SK-N-SH (cell line): ENCODE measurements around the gene KIF5C. TPM values are rescaled to one million over a fixed set of nuclear protein-coding genes. Genes with fewer than 3 reads are reported as not detected.

Source experiments
- CTCF ChIA-PET: fragments of 300-600, 350-600 bp; formaldehyde crosslinking; extraction: SDS; loops from one replicate; lab custom pipeline; 2021; lab: Yijun Ruan, JAX
- POLR2A ChIA-PET: fragments of 350-600 bp; sonication (Branson Sonifier 250); formaldehyde crosslinking; extraction: SDS; loops from one replicate; lab custom pipeline; 2020; ENCODE audit warnings: antibody characterized with exemption, inconsistent platforms; lab: Yijun Ruan, JAX
- DNase-seq: peaks from one replicate; pipeline ENCODE4 v3.0.0; 2012
- H2AFZ ChIP-seq: fragments of 200-600 bp; sonication (generic); 2 replicates; pipeline ENCODE4 v1.8.1; 2016; ENCODE audit warnings: antibody characterized with exemption, mild to moderate bottlenecking, low read depth
- H3F3A ChIP-seq: fragments of 200-600 bp; sonication (generic); replicated peaks from 2 replicates; pipeline ENCODE3; 2016; ENCODE audit warnings: antibody characterized with exemption, mild to moderate bottlenecking; ENCODE audit not compliant: insufficient read depth
- H3K27ac ChIP-seq, 2 experiments: fragments of 200-500 bp in 1 of 2; fragments of 200-600 bp in 1 of 2; sonication (Bioruptor generic) in 1 of 2; sonication (generic), shearing (Covaris generic) in 1 of 2; 2 replicates each; pipeline versions ENCODE4 v1.5.1 to v1.6.1; 2014 to 2016; ENCODE audit warnings: low read depth in 2 of 2, inconsistent platforms in 1 of 2, low read length in 1 of 2, mild to moderate bottlenecking in 1 of 2, mixed read lengths in 1 of 2
- H3K27me3 ChIP-seq: fragments of 200-600 bp; sonication (generic), shearing (Covaris generic); 2 replicates; pipeline ENCODE4 v1.6.1; 2016; ENCODE audit warnings: mixed run types; ENCODE audit not compliant: insufficient read depth
- H3K36me3 ChIP-seq, 2 experiments: fragments of 200-500 bp in 1 of 2; fragments of 200-600 bp in 1 of 2; sonication (Bioruptor generic) in 1 of 2; sonication (generic) in 1 of 2; replicated peaks in 1 of 2; 2 replicates each; pipeline versions ENCODE3 to v1.5.1; 2014 to 2016; ENCODE audit warnings: low read length in 1 of 2, mild to moderate bottlenecking in 1 of 2; ENCODE audit not compliant: insufficient read depth in 2 of 2, control insufficient read depth in 1 of 2
- H3K4me1 ChIP-seq, 2 experiments: fragments of 200-500 bp in 1 of 2; fragments of 200-600 bp in 1 of 2; sonication (Bioruptor generic) in 1 of 2; sonication (generic), shearing (Covaris generic) in 1 of 2; 2 replicates each; pipeline versions ENCODE4 v1.5.1 to v1.6.1; 2014 to 2016; ENCODE audit warnings: low read depth in 1 of 2, low read length in 1 of 2, mixed run types in 1 of 2; ENCODE audit not compliant: insufficient read depth in 2 of 2, control insufficient read depth in 1 of 2
- H3K4me2 ChIP-seq: fragments of 200-600 bp; sonication (generic), shearing (Covaris generic); 2 replicates; pipeline ENCODE4 v1.6.1; 2017; ENCODE audit warnings: mixed run types
- H3K4me3 ChIP-seq, 2 experiments: fragments of 200-500 bp in 1 of 2; fragments of 200-600 bp in 1 of 2; sonication (Bioruptor generic) in 1 of 2; sonication (generic), shearing (Covaris generic) in 1 of 2; 2 replicates each; pipeline versions ENCODE4 v1.5.1 to v1.8.1; 2014 to 2016; ENCODE audit warnings: low read depth in 2 of 2, inconsistent platforms in 1 of 2, low read length in 1 of 2, mild to moderate bottlenecking in 1 of 2, mixed read lengths in 1 of 2, moderate library complexity in 1 of 2
- H3K79me2 ChIP-seq: fragments of 200-600 bp; sonication (generic); 2 replicates; pipeline ENCODE4 v1.8.1; 2017; ENCODE audit warnings: mild to moderate bottlenecking; ENCODE audit not compliant: insufficient read depth
- H3K9ac ChIP-seq: fragments of 200-600 bp; sonication (generic); 2 replicates; pipeline ENCODE4 v1.6.1; 2017; ENCODE audit warnings: mixed run types
- H3K9me2 ChIP-seq: fragments of 200-600 bp; sonication (generic); 2 replicates; pipeline ENCODE4 v1.6.1; 2017; ENCODE audit warnings: mixed run types
- H3K9me3 ChIP-seq: fragments of 200-600 bp; sonication (generic); 2 replicates; pipeline ENCODE4 v1.6.1; 2017; ENCODE audit warnings: mixed run types, mild to moderate bottlenecking, moderate library complexity
- H4K20me1 ChIP-seq: fragments of 200-600 bp; sonication (generic); 2 replicates; pipeline ENCODE4 v1.6.1; 2017; ENCODE audit warnings: mild to moderate bottlenecking, mixed run types; ENCODE audit not compliant: insufficient read depth
- CTCF ChIP-seq: fragments of 200-600 bp; sonication (generic); IDR thresholded peaks from 2 replicates; pipeline ENCODE4 v1.6.1; 2017; ENCODE audit warnings: antibody characterized with exemption, mild to moderate bottlenecking, moderate library complexity
- GATA2 ChIP-seq: sonication (generic); formaldehyde crosslinking; IDR thresholded peaks from 2 replicates; pipeline ENCODE4 v1.5.0; 2020; ENCODE audit warnings: mild to moderate bottlenecking, missing genetic modification reagents
- IRF3 ChIP-seq: fragments of 150-350 bp; IDR thresholded peaks from 2 replicates; pipeline ENCODE4 v1.6.1; 2016; ENCODE audit warnings: mild to moderate bottlenecking, low read depth, low read length
- JUND ChIP-seq: IDR thresholded peaks from 2 replicates; pipeline ENCODE4 v1.4.0; 2012
- MEF2A ChIP-seq: IDR thresholded peaks from 2 replicates; pipeline ENCODE4 v1.4.0; 2012; ENCODE audit warnings: low read depth, borderline replicate concordance
- MXI1 ChIP-seq: IDR thresholded peaks from 2 replicates; pipeline ENCODE4 v1.6.1; 2012; ENCODE audit warnings: mild to moderate bottlenecking, low read depth, low read length, improper control_type of control experiment
- NFIC ChIP-seq: IDR thresholded peaks from 2 replicates; pipeline ENCODE4 v1.4.0; 2012; ENCODE audit warnings: borderline replicate concordance
- POLR2AphosphoS5 ChIP-seq: IDR thresholded peaks from 2 replicates; pipeline ENCODE4 v1.6.1; 2012; ENCODE audit warnings: low read depth, low read length
- RAD21 ChIP-seq: IDR thresholded peaks from 2 replicates; pipeline ENCODE4 v1.6.1; 2012; ENCODE audit warnings: mild to moderate bottlenecking, low read length
- RCOR1 ChIP-seq: fragments of 150-350 bp; IDR thresholded peaks from 2 replicates; pipeline ENCODE4 v1.6.1; 2017; ENCODE audit warnings: antibody characterized with exemption, low read length
- SMC3 ChIP-seq: IDR thresholded peaks from 2 replicates; pipeline ENCODE4 v1.6.1; 2012; ENCODE audit warnings: low read depth, low read length, improper control_type of control experiment
- TCF12 ChIP-seq: IDR thresholded peaks from 2 replicates; pipeline ENCODE4 v1.4.0; 2012
- USF2 ChIP-seq: fragments of 150-350 bp; IDR thresholded peaks from 2 replicates; pipeline ENCODE4 v1.6.1; 2017; ENCODE audit warnings: antibody characterized with exemption, low read length, low read depth, borderline replicate concordance
- WGBS: methylation state at CpG from one replicate; pipeline ENCODE4 v1.1.6; 2017; ENCODE audit warnings: low lambda C conversion rate; 5-methylcytosine and 5-hydroxymethylcytosine counted together
- polyA plus RNA-seq, 3 experiments: library from polyadenylated mRNA; depleted of rRNA; stranded (reverse); fragments of >200 nt; gene quantifications; 2 replicates each; pipeline ENCODE4 v1.2.3, GENCODE V29; 2012

Gene KIF5C
- polyA plus RNA-seq, 1 of the 3 experiments (the other 2 are of a cell fraction), result 3.9 TPM

- no peak overlapping the region for H3K27ac ChIP-seq
- WGBS, result 88% methylated on average over 10 of the region's 10 CpGs
- H3K4me2 ChIP-seq, result no peak overlapping the region
- H3K9me2 ChIP-seq, result no peaks in the 10 kb centered on the region
- H4K20me1 ChIP-seq, result no peaks in the 10 kb centered on the region
- no peak overlapping the region for H3K4me3 ChIP-seq
- no peaks in the 10 kb centered on the region for H3K9me3 ChIP-seq
- no peak overlapping the region for H2AFZ ChIP-seq
- CTCF ChIA-PET, result no interaction called here
- peaks cover 0 to 2% of the 10 kb centered on the region in 2 experiments; a peak in 2 of 4 replicates for H3K4me1 ChIP-seq
- no peak for TF ChIP-seq TCF12
- no peak for TF ChIP-seq IRF3
- no peak for TF ChIP-seq MXI1
- TF ChIP-seq RCOR1, result no peak
- H3K36me3 ChIP-seq, result no peaks in the 10 kb centered on the region
- H3K9ac ChIP-seq, result no peak overlapping the region
- no peak for DNase-seq
- no peaks in the 10 kb centered on the region for H3K27me3 ChIP-seq
- peaks cover 5% of the 10 kb centered on the region for H3F3A ChIP-seq
- POLR2A ChIA-PET, result no interaction called here
- H3K79me2 ChIP-seq, result no peaks in the 10 kb centered on the region
Observed at GRCh38 chr2:149020432-149020851, 145.4 kb downstream of the KIF5C start.

- Histone ChIP-seq H2AFZ (no peak overlapping the region), H3K27ac (no peak overlapping the region), H3K9me2 (no peaks in the 10 kb centered on the region), H4K20me1 (no peaks in the 10 kb centered on the region), H3K4me1 (peaks cover 0 to 2% of the 10 kb centered on the region in 2 experiments; a peak in 2 of 4 replicates), H3F3A (peaks cover 5% of the 10 kb centered on the region), H3K9me3 (no peaks in the 10 kb centered on the region), H3K9ac (no peak overlapping the region), H3K79me2 (no peaks in the 10 kb centered on the region)
- no peak for DNase-seq
- TF ChIP-seq JUND (no peak), IRF3 (no peak), GATA2 (CRISPR knock-in tag) (no peak), USF2 (no peak), MEF2A (no peak), SMC3 (no peak), NFIC (no peak), RAD21 (no peak), POLR2AphosphoS5 (no peak), CTCF (no peak)
- TF ChIP-seq, all 33 proteins: peak for 0
- H3K4me2 ChIP-seq, result no peak overlapping the region
- H3K4me3 ChIP-seq, result no peak overlapping the region
- H3K36me3 ChIP-seq, result no peaks in the 10 kb centered on the region
- POLR2A ChIA-PET, result no interaction called here
- H3K27me3 ChIP-seq, result no peaks in the 10 kb centered on the region
- CTCF ChIA-PET, result interaction anchor here (1.4 kb wide), 1 partner anchor 540 kb away, joined by 7 read pairs; no protein-coding TSS in a partner anchor
- WGBS, result 96% methylated on average over 5 of the region's 5 CpGs
Observed at GRCh38 chr2:149021271-149021719, 146.3 kb downstream of the KIF5C start.
